SH-SY5Y (cell line): Measurements from ENCODE around the gene CETN1.

ENCODE experiments used
- GATA2 ChIP-seq: IDR thresholded peaks from 2 replicates; pipeline ENCODE4 v1.6.1; 2011; ENCODE audit warnings: mild to moderate bottlenecking, low read depth, low read length
- GATA3 ChIP-seq: IDR thresholded peaks from 2 replicates; pipeline ENCODE4 v1.6.1; 2011; ENCODE audit warnings: low read depth, mild to moderate bottlenecking, low read length, moderate library complexity

GRCh38 chr18:598124-598589, 18.0 kb downstream of the CETN1 start:
- TF ChIP-seq GATA2 (no peak), GATA3 (no peak)
